ENCODE results near the gene C4orf50. TPM values are rescaled to one million over a fixed set of nuclear protein-coding genes. Genes with fewer than 3 reads are reported as not detected.
A peak's percentile ranks its signal among the peaks of the same experiment; 100 is the strongest.

C4orf50 gene
- total and polyA plus RNA-seq, 12 donors = 0.08 to 1.4 (median 0.56) TPM; not detected in 4

GRCh38 chr4:5958199-5958735, 60.0 kb downstream of the C4orf50 start:
- Histone ChIP-seq H3K4me3 (no peak overlapping the region), H3K36me3 (replicated peaks in 1 of 2) (no peaks in the 10 kb centered on the region), H3K9me3 (replicated peaks in 1 of 3) (no peaks in the 10 kb centered on the region), H3K4me1 (replicated peaks in 1 of 2) (peaks cover 0 to 5% of the 10 kb centered on the region in 2 donors), H3K27me3 (peaks cover 3% of the 10 kb centered on the region), H3K27ac (no peak overlapping the region)
- no peak for DNase-seq
- WGBS, 4 donors = 84 to 90% (median 88%) methylated on average over 14 to 15 of the region's 15 CpGs
- TF ChIP-seq CTCF (IDR thresholded peaks at IDR 0.05) (no peak), POLR2A (IDR thresholded peaks at IDR 0.05) (no peak)
- intact Hi-C loops (cut with DNase I) = no loop called here

GRCh38 chr4:5957076-5957475, 61.2 kb downstream of the C4orf50 start:
- Histone ChIP-seq H3K27ac (peak overlapping the region in 1 of 5 donors; percentile 8), H3K36me3 (replicated peaks in 1 of 2) (no peaks in the 10 kb centered on the region), H3K27me3 (peaks cover 3% of the 10 kb centered on the region), H3K4me1 (replicated peaks in 1 of 2) (peaks cover 0 to 5% of the 10 kb centered on the region in 2 donors), H3K9me3 (replicated peaks in 1 of 3) (no peaks in the 10 kb centered on the region), H3K4me3 (no peak overlapping the region)
- TF ChIP-seq CTCF (IDR thresholded peaks at IDR 0.05) (no peak), POLR2A (IDR thresholded peaks at IDR 0.05) (no peak)
- 50 to 68% (median 56%) methylated on average over 10 to 16 of the region's 16 CpGs for WGBS, 4 donors
- no peak for DNase-seq
- intact Hi-C loops (cut with DNase I) = no loop called here

GRCh38 chr4:5956285-5957021, 61.8 kb downstream of the C4orf50 start:
- DNase-seq = peak; percentile 87 to 95 (median 91)
- intact Hi-C loops (cut with DNase I) = no loop called here
- H3K27me3 ChIP-seq = peaks cover 3% of the 10 kb centered on the region
- H3K4me1 ChIP-seq (replicated peaks in 1 of 2) = peaks cover 0 to 5% of the 10 kb centered on the region in 2 donors
- no peaks in the 10 kb centered on the region for H3K9me3 ChIP-seq (replicated peaks in 1 of 3)
- H3K36me3 ChIP-seq (replicated peaks in 1 of 2) = no peaks in the 10 kb centered on the region
- peak overlapping the region in 1 of 5 donors; percentile 8 for H3K27ac ChIP-seq
- TF ChIP-seq POLR2A (IDR thresholded peaks at IDR 0.05) (no peak), CTCF (IDR thresholded peaks at IDR 0.05) (no peak)
- 18 to 37% (median 23%) methylated on average over 6 to 16 of the region's 16 CpGs for WGBS, 4 donors
- no peak overlapping the region for H3K4me3 ChIP-seq

GRCh38 chr4:5955856-5956255, 62.4 kb downstream of the C4orf50 start:
- peaks cover 0 to 5% of the 10 kb centered on the region in 2 donors for H3K4me1 ChIP-seq (replicated peaks in 1 of 2)
- no peaks in the 10 kb centered on the region for H3K36me3 ChIP-seq (replicated peaks in 1 of 2)
- H3K27ac ChIP-seq = no peak overlapping the region
- H3K27me3 ChIP-seq = peaks cover 3% of the 10 kb centered on the region
- intact Hi-C loops (cut with DNase I) = no loop called here
- no peak for DNase-seq
- whole genome bisulfite sequencing, 4 donors = 36 to 51% (median 47%) methylated on average over 4 of the region's 4 CpGs
- no peaks in the 10 kb centered on the region for H3K9me3 ChIP-seq (replicated peaks in 1 of 3)
- H3K4me3 ChIP-seq = no peak overlapping the region
- no peak for TF ChIP-seq POLR2A (IDR thresholded peaks at IDR 0.05)
- TF ChIP-seq CTCF (IDR thresholded peaks at IDR 0.05) = no peak
